AML-193 (cell line): ENCODE measurements around the gene RAB3B.
"Not testable (repeated sequence)": the region's sequence is repeated elsewhere in the genome, so short reads cannot be mapped to it uniquely, and the experiment has no call there.

Source experiments
- DNase-seq, 2 experiments: peaks; one replicate each; lab custom pipeline; 2025; lab: John Stamatoyannopoulos, UW

RAB3B gene

GRCh38 chr1:51919684-51920083 is 70.8 kb downstream of the RAB3B start:
- no peak for DNase-seq

GRCh38 chr1:51916587-51917405 is 73.7 kb downstream of the RAB3B start:
- no peak for DNase-seq

- DNase-seq = no peak
These were observed 74.5 kb downstream of the RAB3B start for GRCh38 chr1:51915951-51916350.

GRCh38 chr1:51912881-51913280 is 77.6 kb downstream of the RAB3B start:
- DNase-seq = no peak

- no peak for DNase-seq
These were observed 80.1 kb downstream of the RAB3B start for GRCh38 chr1:51910221-51911000.

- DNase-seq = no peak
These were observed 82.0 kb downstream of the RAB3B start for GRCh38 chr1:51908499-51908898.

- DNase-seq = no peak
These were observed 83.3 kb downstream of the RAB3B start for GRCh38 chr1:51907079-51907702.

- no peak for DNase-seq
These were observed 84.0 kb downstream of the RAB3B start for GRCh38 chr1:51906306-51907078.

- no peak for DNase-seq
These were observed 88.0 kb downstream of the RAB3B start for GRCh38 chr1:51902456-51902855.

- DNase-seq = no peak
These were observed 89.3 kb downstream of the RAB3B start for GRCh38 chr1:51901151-51901550.

GRCh38 chr1:51899022-51899421 is 91.5 kb downstream of the RAB3B start:
- DNase-seq = no peak

GRCh38 chr1:51898090-51898734 is 92.3 kb downstream of the RAB3B start:
- no peak for DNase-seq

- DNase-seq = no peak
These were observed 92.8 kb downstream of the RAB3B start for GRCh38 chr1:51897699-51898031.

GRCh38 chr1:51894748-51895147 is 95.8 kb downstream of the RAB3B start:
- not testable (repeated sequence) for DNase-seq

GRCh38 chr1:51878616-51879336 is 111.7 kb downstream of the RAB3B start, which contains the start of gene NRDC:
Gene NRDC (minus strand): TSS chr1:51878727. CDS start chr1:51878615, 112 bp downstream.
- DNase-seq = peak; percentile 97 to 98

GRCh38 chr1:51878308-51878615 is 112.2 kb downstream of the RAB3B start:
- no peak for DNase-seq

GRCh38 chr1:51877434-51878307 is 112.8 kb downstream of the RAB3B start:
- DNase-seq = peak in 1 of 2 experiments; percentile 25

- DNase-seq = no peak
These were observed 114.7 kb downstream of the RAB3B start for GRCh38 chr1:51875836-51876235.

- peak; percentile 16 to 19 for DNase-seq
These were observed 115.2 kb downstream of the RAB3B start for GRCh38 chr1:51875291-51875772.

GRCh38 chr1:51873270-51873669 is 117.2 kb downstream of the RAB3B start:
- not testable (repeated sequence) for DNase-seq
